K562 (cell line): ENCODE measurements around the gene PIP4K2A. TPM values are rescaled to one million over a fixed set of nuclear protein-coding genes. Genes with fewer than 3 reads are reported as not detected.
A peak's percentile ranks its signal among the peaks of the same experiment; 100 is the strongest.

Experiments used
- CEBPB ChIP-seq: fragments of 450-650 bp; IDR thresholded peaks from 2 replicates; pipeline ENCODE4 v1.6.1; 2016; ENCODE audit warnings: missing genetic modification characterization, missing compliant biosample characterization
- PBX2 ChIP-seq, 2 experiments: IDR thresholded peaks in 1 of 2; conservative IDR thresholded peaks in 1 of 2; 2 replicates each; pipeline ENCODE4 v1.6.1; 2016; ENCODE audit warnings: low read depth in 2 of 2, mild to moderate bottlenecking in 1 of 2, missing compliant biosample characterization in 1 of 2, missing genetic modification characterization in 1 of 2, moderate library complexity in 1 of 2
- POLR2A ChIP-seq: fragments of 450-650 bp; conservative IDR thresholded peaks from 2 replicates; pipeline ENCODE4 v1.6.1; 2016
- PRDM10 ChIP-seq: fragments of 450-650 bp; IDR thresholded peaks from 2 replicates; pipeline ENCODE4 v1.6.1; 2018; ENCODE audit not compliant: partially characterized antibody
- ZFP30 ChIP-seq: fragments of 250-450 bp; sonication (Bioruptor Pico); IDR thresholded peaks from 2 replicates; pipeline ENCODE4 v1.8.0; 2022; ENCODE audit warnings: moderate library complexity, mild to moderate bottlenecking, inconsistent platforms, borderline replicate concordance
- ZNF318 ChIP-seq, 2 experiments: fragments of 450-650 bp; IDR thresholded peaks; 2 replicates each; pipeline ENCODE4 v1.6.1; 2016; ENCODE audit warnings: mild to moderate bottlenecking in 2 of 2, borderline replicate concordance in 1 of 2, low read depth in 1 of 2, moderate library complexity in 1 of 2
- ZNF395 ChIP-seq: fragments of 200-800 bp; sonication (Bioruptor generic); IDR thresholded peaks from 2 replicates; pipeline ENCODE4 v1.6.1; 2017; ENCODE audit warnings: missing genetic modification characterization, missing compliant biosample characterization
- polyA plus RNA-seq, 8 experiments: library from polyadenylated mRNA; depleted of rRNA in 4 of 8; stranded (reverse) in 5 of 8; unstranded in 3 of 8; fragments of >200 nt; fragmentation: Nextera tagmentation in 2 of 8; fragmentation: Illumina TruSeq in 1 of 8; extraction: Ambion mirVana in 2 of 8; extraction: Trizol in 1 of 8; gene quantifications; 2 replicates each; pipeline versions ENCODE4 v1.2.1 to v1.2.3, GENCODE V29; 2011 to 2014; ENCODE audit warnings: inconsistent platforms in 1 of 8, missing spikeins in 1 of 8
- total RNA-seq, 7 experiments: library from RNA; depleted of rRNA in 6 of 7; stranded (reverse); fragments of >200 nt in 6 of 7; fragmentation: Illumina TruSeq in 2 of 7; extraction: Trizol in 2 of 7; gene quantifications; 2 replicates each; pipeline versions ENCODE4 v1.2.1 to v1.2.3, GENCODE V29; 2011 to 2021; ENCODE audit warnings: low replicate concordance in 1 of 7

PIP4K2A gene
- total and polyA plus RNA-seq, 9 of the 15 experiments (the other 6 are each of a cell fraction or from before 2014, with no cell fraction given), result 35.6 to 117 (median 71.9) TPM

GRCh38 chr10:22630234-22631174 lies 83.9 kb downstream of the PIP4K2A start (continued):
- TF ChIP-seq ZNF318 (IDR thresholded peaks at IDR 0.05; ENCODE audit: borderline replicate concordance in 1 of 2, low read depth in 1 of 2) (peak in 1 of 2 experiments; percentile 69; a peak in 1 of 4 replicates), CEBPB (tag) (peak; percentile 87), POLR2A (no peak; the same call in 1 of the 2 replicates), ZFP30 (CRISPR knock-in tag) (no peak), ZNF395 (CRISPR knock-in tag) (peak; percentile 44; the same call in 1 of the 2 replicates), PBX2 (CRISPR knock-in tag; IDR thresholded peaks at IDR 0.05; ENCODE audit: low read depth) (no peak), PBX2 (tag; conservative IDR thresholded peaks at IDR 0.05; ENCODE audit: low read depth) (peak; percentile 60; the same call in 1 of the 2 replicates), PRDM10 (peak; percentile 4)
